GM12892 (cell line): ENCODE results near the gene DLX6.

ENCODE experiments used
- POLR2A ChIP-seq: IDR thresholded peaks from 2 replicates; pipeline ENCODE4 v1.6.1; 2011; ENCODE audit warnings: low read depth, low read length, control low read depth
- POLR2AphosphoS5 ChIP-seq: IDR thresholded peaks from 2 replicates; pipeline ENCODE4 v1.6.1; 2011; ENCODE audit warnings: low read depth, low read length, control low read depth
- TAF1 ChIP-seq: IDR thresholded peaks from 2 replicates; pipeline ENCODE4 v1.6.1; 2011; ENCODE audit warnings: low read depth, mild to moderate bottlenecking, control low read depth, low read length, borderline replicate concordance

- TF ChIP-seq POLR2A (no peak), POLR2AphosphoS5 (no peak), TAF1 (no peak)
These were observed 13.0 kb upstream of the DLX6 start for GRCh38 chr7:96992192-96993005.
